Measurements from ENCODE around the gene PSAT1.
"Not testable (repeated sequence)": the region's sequence is repeated elsewhere in the genome, so short reads cannot be mapped to it uniquely, and the experiment has no call there.

The PSAT1 gene

DNA sequence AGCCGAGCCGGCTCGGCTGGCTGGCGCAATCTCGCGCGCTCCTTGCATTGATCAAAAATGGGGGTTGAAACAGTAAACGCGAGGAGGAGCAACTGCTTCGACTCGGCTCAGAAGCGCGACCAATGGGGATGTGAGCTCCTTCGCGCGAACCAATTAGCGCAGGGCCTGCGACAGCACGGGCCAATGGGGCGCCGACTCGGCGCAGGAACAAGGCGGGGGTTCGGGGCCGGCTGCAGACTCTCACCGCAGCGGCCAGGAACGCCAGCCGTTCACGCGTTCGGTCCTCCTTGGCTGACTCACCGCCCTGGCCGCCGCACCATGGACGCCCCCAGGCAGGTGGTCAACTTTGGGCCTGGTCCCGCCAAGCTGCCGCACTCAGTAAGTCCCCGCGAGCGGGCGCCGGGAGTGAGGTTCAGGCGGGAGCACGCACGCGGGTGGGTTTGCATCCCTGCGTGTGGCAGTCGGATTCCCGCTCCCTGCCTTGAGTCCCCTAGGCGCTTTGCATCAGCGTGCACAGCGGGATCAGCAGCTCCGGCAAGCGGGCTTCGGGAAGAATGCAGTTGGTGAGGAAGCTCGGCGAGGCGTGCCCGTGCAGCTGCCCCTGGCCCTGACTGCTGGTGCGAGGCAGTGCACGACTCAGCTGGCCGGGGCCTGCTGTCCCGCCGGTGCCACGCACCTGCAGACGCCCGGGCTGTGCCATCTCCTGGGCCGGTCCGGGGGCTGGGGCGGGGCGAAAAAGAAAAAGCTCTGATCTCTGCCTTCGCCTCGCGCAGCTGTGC lies at the start of gene PSAT1:
PSAT1 (plus strand) TSS at position 233 of the 779 bp plus-strand sequence; CDS start at position 319, 86 bp downstream.
- peak; percentile 97 for DNase-seq (ENCODE audit: low read depth)

DNA sequence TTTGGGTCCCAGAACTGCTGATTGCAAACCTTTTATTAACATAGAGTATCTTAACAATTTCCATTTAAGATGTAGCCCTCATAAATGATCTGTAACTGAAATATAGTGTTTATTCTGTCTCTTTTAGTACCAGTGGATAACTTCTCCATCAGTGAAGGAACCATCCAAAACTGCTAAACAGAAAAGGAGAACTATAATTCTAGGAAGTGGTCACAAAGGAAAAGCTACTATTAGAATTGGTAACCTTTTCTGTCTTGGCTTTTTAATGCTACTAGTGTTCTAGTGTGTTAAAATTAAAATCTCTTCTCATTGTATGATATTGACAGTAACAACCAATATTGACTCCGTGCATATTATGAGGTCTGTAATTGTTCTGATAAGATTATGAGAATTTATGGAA lies 48.3 kb upstream of the PSAT1 start:
- DNase-seq (ENCODE audit: low read depth): no peak

DNA sequence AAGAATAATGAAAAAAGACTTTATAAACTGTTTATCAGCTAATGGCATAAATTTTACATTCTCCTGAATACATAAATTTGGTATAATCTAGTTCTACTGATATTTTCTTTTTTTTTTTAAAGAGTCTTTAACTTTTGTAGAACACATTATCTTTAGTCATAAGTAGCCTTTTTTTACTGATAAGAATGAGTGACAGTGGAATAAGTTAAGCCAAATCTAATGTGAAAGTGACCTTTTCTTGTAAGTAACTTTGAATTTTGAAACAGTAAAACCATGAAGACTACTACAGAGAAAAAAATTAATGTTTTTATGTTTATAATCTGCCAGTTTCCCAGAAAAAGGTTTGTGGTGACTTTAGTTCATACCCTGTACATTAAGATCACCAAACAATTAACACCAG lies 47.4 kb upstream of the PSAT1 start:
- no peak for DNase-seq (ENCODE audit: low read depth)

- DNase-seq (ENCODE audit: low read depth): peak; percentile 13
These were observed 44.3 kb upstream of the PSAT1 start for GRCh38 chr9:78252616-78253015.

DNA sequence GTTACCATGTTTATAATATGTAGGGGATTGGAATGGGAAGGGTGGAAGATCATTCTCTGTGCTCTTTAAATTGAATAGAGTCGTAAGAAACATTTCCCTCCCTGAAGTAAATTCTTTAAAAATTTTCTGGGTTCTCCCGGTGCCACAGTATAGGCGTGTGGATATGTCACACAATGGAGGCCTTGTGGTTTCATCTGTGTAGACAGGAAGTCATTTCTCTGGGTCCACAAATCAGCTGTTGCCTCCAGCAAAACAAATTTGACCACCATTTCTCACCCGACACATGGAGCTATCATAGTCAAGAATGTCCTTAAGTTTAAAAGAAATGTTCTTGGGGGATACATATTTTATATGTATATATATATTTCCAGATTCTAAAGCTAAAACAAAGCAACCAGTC lies 43.6 kb upstream of the PSAT1 start:
- no peak for DNase-seq (ENCODE audit: low read depth)

GRCh38 chr9:78261403-78262001 lies 35.4 kb upstream of the PSAT1 start:
- peak; percentile 45 for DNase-seq (ENCODE audit: low read depth)

GRCh38 chr9:78262655-78263054 lies 34.3 kb upstream of the PSAT1 start:
- DNase-seq (ENCODE audit: low read depth): no peak

GRCh38 chr9:78267889-78268288 lies 29.0 kb upstream of the PSAT1 start:
- peak; percentile 7 for DNase-seq (ENCODE audit: low read depth)

GRCh38 chr9:78269784-78270183 lies 27.1 kb upstream of the PSAT1 start:
- DNase-seq (ENCODE audit: low read depth): no peak

- no peak for DNase-seq (ENCODE audit: low read depth)
These were observed 24.6 kb upstream of the PSAT1 start for GRCh38 chr9:78272307-78272706.

GRCh38 chr9:78273761-78274160 lies 23.2 kb upstream of the PSAT1 start:
- peak; percentile 42 for DNase-seq (ENCODE audit: low read depth)

GRCh38 chr9:78278177-78278777 lies 18.6 kb upstream of the PSAT1 start:
- peak; percentile 96 for DNase-seq (ENCODE audit: low read depth)

GRCh38 chr9:78278801-78279200 lies 18.1 kb upstream of the PSAT1 start:
- DNase-seq (ENCODE audit: low read depth): peak; percentile 24

- DNase-seq (ENCODE audit: low read depth): peak; percentile 87
These were observed 15.8 kb upstream of the PSAT1 start for GRCh38 chr9:78280982-78281668.

DNA sequence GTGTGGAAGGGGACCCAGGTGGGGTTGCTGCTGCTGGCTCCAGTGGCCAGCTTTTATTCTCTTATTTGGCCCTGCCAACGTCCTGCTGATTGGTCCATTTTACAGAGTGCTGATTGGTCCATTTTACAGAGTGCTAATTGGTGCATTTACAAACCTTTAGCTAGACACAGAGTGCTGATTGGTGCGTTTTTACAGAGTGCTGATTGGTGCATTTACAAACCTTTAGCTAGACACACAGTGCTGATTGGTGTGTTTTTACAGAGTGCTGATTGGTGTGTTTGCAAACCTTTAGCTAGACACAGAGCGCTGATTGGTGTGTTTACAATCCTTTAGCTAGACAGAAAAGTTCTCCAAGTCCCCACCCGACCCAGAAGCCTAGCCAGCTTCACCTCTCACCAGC lies 12.7 kb upstream of the PSAT1 start:
- not testable (repeated sequence) for DNase-seq (ENCODE audit: low read depth)

DNA sequence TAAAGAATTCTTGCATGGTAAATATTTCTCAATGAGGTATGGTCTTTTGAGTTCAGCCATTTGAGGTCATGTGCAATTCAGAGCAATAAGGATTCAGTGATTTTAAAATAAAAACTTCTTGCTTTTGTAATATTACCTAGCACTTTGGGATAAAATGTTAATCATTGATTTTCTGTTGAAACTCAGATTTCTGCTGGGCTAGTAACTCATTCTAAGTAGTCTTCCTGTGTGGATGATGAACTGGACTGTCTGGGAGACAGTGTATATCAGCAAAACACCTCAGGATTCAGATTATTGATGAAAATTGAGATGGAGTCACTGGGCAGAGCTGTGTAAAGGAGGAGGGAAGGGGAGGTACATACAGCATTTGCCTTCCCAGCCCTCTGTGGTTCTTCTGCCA lies 10.8 kb upstream of the PSAT1 start:
- DNase-seq (ENCODE audit: low read depth): no peak

DNA sequence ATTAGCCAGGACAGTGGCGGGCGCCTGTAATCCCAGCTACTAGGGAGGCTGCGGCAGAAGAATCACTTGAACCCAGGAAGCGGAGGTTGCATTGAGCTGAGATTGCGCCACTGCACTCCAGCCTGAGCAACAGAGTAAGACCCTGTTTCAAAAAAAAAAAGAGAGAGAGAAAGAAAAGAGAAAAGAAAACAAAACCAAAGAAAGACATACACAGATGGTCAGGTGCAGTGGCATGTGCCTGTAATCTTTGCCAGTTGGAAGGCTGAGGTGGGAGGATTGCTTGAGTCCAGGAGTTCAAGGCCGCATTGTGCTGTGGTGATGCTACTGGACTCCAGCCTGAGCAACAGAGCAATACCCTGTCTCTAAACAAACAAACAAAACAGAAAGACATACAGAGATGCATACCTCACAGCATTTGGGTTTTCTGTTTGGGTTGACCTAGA lies 10.0 kb upstream of the PSAT1 start:
- no peak for DNase-seq (ENCODE audit: low read depth)

DNA sequence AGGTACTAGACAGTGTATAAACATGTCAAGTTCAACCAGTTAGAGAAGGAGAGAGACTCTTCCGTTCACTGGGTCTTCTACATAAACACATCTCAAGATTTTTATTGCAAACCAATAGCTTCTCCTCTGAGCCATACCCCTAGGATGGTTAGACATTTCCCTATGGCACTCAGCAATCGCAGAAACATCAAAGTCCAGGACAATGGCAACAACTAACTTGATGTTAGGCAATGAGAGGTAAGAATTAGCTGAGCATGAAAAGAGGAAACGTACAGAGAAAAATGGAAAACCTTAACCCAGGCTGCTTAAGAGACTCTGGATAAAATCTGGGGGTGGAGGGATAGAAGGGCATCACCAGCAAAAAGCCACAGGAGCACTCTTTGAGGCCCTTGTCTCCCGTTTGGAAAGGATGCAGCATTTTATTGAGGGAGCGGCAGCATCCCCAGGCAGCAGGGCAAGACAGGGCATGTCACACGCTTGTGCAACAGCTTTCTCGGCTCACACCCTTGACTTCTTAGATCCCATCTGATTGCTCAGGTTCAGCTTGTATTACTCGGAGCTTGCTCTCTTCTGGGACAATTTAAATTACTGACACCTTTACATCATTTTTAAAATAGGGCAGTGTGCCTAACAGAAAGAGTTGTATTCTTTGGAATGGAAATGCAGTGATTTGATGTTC lies 8.6 kb upstream of the PSAT1 start:
- DNase-seq (ENCODE audit: low read depth): no peak

DNA sequence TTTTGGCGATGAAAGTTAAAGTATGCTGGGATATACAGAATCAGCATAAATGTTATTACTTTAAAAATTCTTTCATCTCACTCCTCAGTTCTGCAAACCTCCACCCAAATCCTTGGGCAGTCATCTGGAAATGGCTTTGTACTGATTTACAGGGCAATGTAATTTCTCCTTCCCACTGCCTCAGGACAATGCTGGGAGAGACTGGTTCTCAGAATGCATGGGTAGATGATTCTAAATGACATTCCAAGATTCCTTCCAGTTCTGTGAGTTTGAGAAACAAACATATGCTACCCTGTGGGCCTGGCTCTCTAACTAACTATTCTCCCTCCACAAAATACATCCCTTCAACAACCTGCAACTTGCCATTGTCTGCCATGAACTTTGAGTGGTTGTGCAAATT lies 7.5 kb upstream of the PSAT1 start:
- DNase-seq (ENCODE audit: low read depth): no peak

GRCh38 chr9:78291240-78291925 lies 5.5 kb upstream of the PSAT1 start:
- DNase-seq (ENCODE audit: low read depth): no peak

GRCh38 chr9:78292026-78292425 lies 4.9 kb upstream of the PSAT1 start:
- no peak for DNase-seq (ENCODE audit: low read depth)

All from amniotic epithelial cell (primary cell).